WERI-Rb-1 (cell line): Measurements from ENCODE around the gene SDHAF2.

Source experiments
- DNase-seq: peaks from one replicate; pipeline ENCODE4 v3.0.0-alpha.2; 2020
- H3K27ac ChIP-seq: fragments of 250-450 bp; sonication (Bioruptor Pico); 2 replicates; pipeline ENCODE4 v1.5.1; 2020; ENCODE audit warnings: mild to moderate bottlenecking, moderate library complexity
- H3K27me3 ChIP-seq: fragments of 250-450 bp; sonication (Bioruptor Pico); 2 replicates; pipeline ENCODE4 v1.5.1; 2021; ENCODE audit warnings: mild to moderate bottlenecking, low read depth, moderate library complexity; ENCODE audit not compliant: insufficient read depth, severe bottlenecking
- H3K36me3 ChIP-seq: fragments of 250-450 bp; sonication (Bioruptor Pico); 2 replicates; pipeline ENCODE4 v1.5.1; 2020; ENCODE audit warnings: mild to moderate bottlenecking, moderate library complexity
- H3K4me3 ChIP-seq: 2 replicates; pipeline ENCODE4 v1.5.1; 2011; ENCODE audit warnings: low read depth, mild to moderate bottlenecking, control low read depth, low read length
- H3K9me3 ChIP-seq: fragments of 250-450 bp; sonication (Bioruptor Pico); 2 replicates; pipeline ENCODE4 v1.5.1; 2021; ENCODE audit warnings: mild to moderate bottlenecking, moderate library complexity; ENCODE audit not compliant: severe bottlenecking
- TF ChIP-seq, protein P1 (sequence below): IDR thresholded peaks from 2 replicates; pipeline ENCODE4 v1.5.1; 2011; ENCODE audit warnings: low read depth, mild to moderate bottlenecking, control low read depth, inconsistent platforms, low read length

SDHAF2 gene

GRCh38 chr11:61480261-61480993 is 50.5 kb downstream of the SDHAF2 start:
- Histone ChIP-seq H3K27ac (no peak overlapping the region), H3K9me3 (no peaks in the 10 kb centered on the region), H3K36me3 (no peaks in the 10 kb centered on the region), H3K27me3 (no peaks in the 10 kb centered on the region), H3K4me3 (no peak overlapping the region)
- TF ChIP-seq, protein P1, sequence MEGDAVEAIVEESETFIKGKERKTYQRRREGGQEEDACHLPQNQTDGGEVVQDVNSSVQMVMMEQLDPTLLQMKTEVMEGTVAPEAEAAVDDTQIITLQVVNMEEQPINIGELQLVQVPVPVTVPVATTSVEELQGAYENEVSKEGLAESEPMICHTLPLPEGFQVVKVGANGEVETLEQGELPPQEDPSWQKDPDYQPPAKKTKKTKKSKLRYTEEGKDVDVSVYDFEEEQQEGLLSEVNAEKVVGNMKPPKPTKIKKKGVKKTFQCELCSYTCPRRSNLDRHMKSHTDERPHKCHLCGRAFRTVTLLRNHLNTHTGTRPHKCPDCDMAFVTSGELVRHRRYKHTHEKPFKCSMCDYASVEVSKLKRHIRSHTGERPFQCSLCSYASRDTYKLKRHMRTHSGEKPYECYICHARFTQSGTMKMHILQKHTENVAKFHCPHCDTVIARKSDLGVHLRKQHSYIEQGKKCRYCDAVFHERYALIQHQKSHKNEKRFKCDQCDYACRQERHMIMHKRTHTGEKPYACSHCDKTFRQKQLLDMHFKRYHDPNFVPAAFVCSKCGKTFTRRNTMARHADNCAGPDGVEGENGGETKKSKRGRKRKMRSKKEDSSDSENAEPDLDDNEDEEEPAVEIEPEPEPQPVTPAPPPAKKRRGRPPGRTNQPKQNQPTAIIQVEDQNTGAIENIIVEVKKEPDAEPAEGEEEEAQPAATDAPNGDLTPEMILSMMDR, result no peak
- no peak for DNase-seq

DNA sequence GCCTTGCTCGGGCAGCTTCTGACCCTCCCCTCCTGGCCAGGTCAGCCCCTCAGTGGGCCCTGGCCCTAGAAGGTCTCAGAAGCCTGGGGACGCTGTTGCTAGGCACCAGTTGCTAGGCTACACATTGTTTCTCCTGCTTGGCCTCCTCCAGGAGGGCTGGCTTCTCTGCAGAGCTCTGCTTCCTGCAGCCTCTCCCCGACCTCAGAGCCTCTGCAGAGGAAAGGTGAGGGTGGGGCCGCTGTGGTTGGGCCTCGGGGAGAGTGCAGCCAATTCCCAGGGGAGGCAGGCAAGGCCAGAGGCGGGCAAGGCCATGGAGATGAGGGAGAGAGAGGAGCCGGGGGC is 51.0 kb downstream of the SDHAF2 start:
- Histone ChIP-seq H3K9me3 (no peaks in the 10 kb centered on the region), H3K36me3 (no peaks in the 10 kb centered on the region), H3K4me3 (no peak overlapping the region), H3K27me3 (no peaks in the 10 kb centered on the region), H3K27ac (no peak overlapping the region)
- TF ChIP-seq, protein P1, result no peak
- peak; percentile 72 for DNase-seq

DNA sequence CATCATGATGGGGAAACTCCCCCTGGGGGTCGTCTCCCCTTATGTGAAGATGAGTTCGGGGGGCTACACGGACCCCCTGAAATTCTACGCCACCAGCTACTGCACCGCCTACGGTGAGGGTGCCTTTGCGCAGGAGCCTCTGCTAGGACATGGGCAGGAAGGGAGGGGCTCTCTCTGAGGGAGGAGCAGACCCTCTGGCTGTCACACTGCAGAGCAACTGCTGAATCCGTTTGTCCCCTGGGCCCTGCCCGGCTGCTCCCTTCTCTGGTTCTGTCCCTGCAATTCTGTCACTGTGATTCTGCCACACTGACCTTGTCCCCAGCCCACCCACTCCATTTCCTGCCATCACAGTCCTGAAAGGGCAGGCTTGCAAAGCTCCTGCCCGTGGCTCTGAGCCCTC is 51.9 kb downstream of the SDHAF2 start:
- Histone ChIP-seq H3K36me3 (no peaks in the 10 kb centered on the region), H3K27me3 (no peaks in the 10 kb centered on the region), H3K27ac (no peak overlapping the region), H3K9me3 (no peaks in the 10 kb centered on the region), H3K4me3 (no peak overlapping the region)
- no peak for DNase-seq
- TF ChIP-seq, protein P1, result no peak

GRCh38 chr11:61482513-61482912 is 52.6 kb downstream of the SDHAF2 start:
- no peak overlapping the region for H3K4me3 ChIP-seq
- H3K9me3 ChIP-seq, result no peaks in the 10 kb centered on the region
- no peak overlapping the region for H3K27ac ChIP-seq
- no peaks in the 10 kb centered on the region for H3K36me3 ChIP-seq
- TF ChIP-seq, protein P1, result peak; percentile 89
- DNase-seq, result peak; percentile 75
- H3K27me3 ChIP-seq, result no peaks in the 10 kb centered on the region

GRCh38 chr11:61484541-61484940 is 54.6 kb downstream of the SDHAF2 start:
- Histone ChIP-seq H3K27ac (no peak overlapping the region), H3K9me3 (no peaks in the 10 kb centered on the region), H3K36me3 (no peaks in the 10 kb centered on the region), H3K27me3 (no peaks in the 10 kb centered on the region), H3K4me3 (no peak overlapping the region)
- TF ChIP-seq, protein P1, result no peak
- no peak for DNase-seq

DNA sequence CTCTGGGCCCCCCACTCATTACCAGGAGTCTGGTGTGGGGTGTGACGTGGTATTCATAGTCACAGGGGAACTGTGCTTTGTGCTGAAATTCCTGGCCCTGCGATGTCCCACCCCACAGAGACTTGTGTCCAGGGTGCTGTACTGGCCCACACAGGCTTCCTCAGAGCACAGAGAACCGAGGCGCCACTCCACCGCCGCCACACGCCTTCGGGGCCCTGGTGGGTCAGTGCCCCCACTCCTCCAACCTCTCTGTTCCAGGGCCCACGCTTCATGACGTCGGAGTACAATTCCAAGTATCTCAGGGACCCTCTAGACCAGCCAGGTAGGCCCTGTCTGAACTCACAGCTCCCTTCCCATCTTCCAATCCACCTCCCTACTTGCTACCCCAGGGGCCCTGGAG is 55.2 kb downstream of the SDHAF2 start:
- Histone ChIP-seq H3K36me3 (no peaks in the 10 kb centered on the region), H3K27ac (no peak overlapping the region), H3K9me3 (no peaks in the 10 kb centered on the region), H3K27me3 (no peaks in the 10 kb centered on the region), H3K4me3 (no peak overlapping the region)
- DNase-seq, result no peak
- TF ChIP-seq, protein P1, result no peak
